ENCODE data around the gene NEK7.

GRCh38 chr1:198300451-198300850, 143.7 kb downstream of the NEK7 start:
- TF ChIP-seq CTCF (IDR thresholded peaks at IDR 0.05) (no peak), EZH2 (IDR thresholded peaks at IDR 0.05) (no peak), EZH2phosphoT487 (IDR thresholded peaks at IDR 0.05) (no peak)
